Heart left ventricle (tissue), 16 donors: ENCODE measurements around the gene PEX11G. TPM values are rescaled to one million over a fixed set of nuclear protein-coding genes. Genes with fewer than 3 reads are reported as not detected.

Experiments used
- ATAC-seq, 4 donors: fragments of 200-7000 bp; cut with Tn5 transposase; one replicate each; pipeline ENCODE4 v1.9.1; 2020 to 2022; ENCODE audit warnings: moderate library complexity in 4 of 4, mild to moderate bottlenecking in 3 of 4, moderate number of reproducible peaks in 1 of 4
- DNase-seq, 5 donors: peaks; one replicate each; pipeline ENCODE4 v3.0.0-alpha.2; 2020
- H3K27ac ChIP-seq, 12 donors: fragments of 200-600 bp; sonication (generic) in 4 of 12; one replicate each; pipeline versions ENCODE4 v1.5.0 to v1.8.0; 2016 to 2022; ENCODE audit warnings: mild to moderate bottlenecking in 2 of 12
- H3K27me3 ChIP-seq, 9 donors: fragments of 200-600 bp; sonication (generic) in 2 of 9; one replicate each; pipeline versions ENCODE4 v1.5.1 to v1.8.0; 2016 to 2022; ENCODE audit warnings: mild to moderate bottlenecking in 3 of 9
- H3K36me3 ChIP-seq, 9 donors: fragments of 200-600 bp; sonication (generic) in 2 of 9; one replicate each; pipeline versions ENCODE4 v1.5.0 to v1.8.0; 2018 to 2022; ENCODE audit warnings: mild to moderate bottlenecking in 2 of 9
- H3K4me1 ChIP-seq, 12 donors: fragments of 200-600 bp; sonication (generic) in 4 of 12; one replicate each; pipeline versions ENCODE4 v1.5.0 to v1.8.0; 2016 to 2022; ENCODE audit warnings: mild to moderate bottlenecking in 3 of 12
- H3K4me3 ChIP-seq, 12 donors: fragments of 200-600 bp; sonication (generic) in 4 of 12; one replicate each; pipeline versions ENCODE4 v1.5.0 to v1.8.0; 2017 to 2022; ENCODE audit warnings: mild to moderate bottlenecking in 9 of 12, moderate library complexity in 4 of 12
- H3K9me3 ChIP-seq, 12 donors: fragments of 200-600 bp; sonication (generic) in 4 of 12; one replicate each; pipeline versions ENCODE4 v1.5.0 to v1.8.0; 2016 to 2022; ENCODE audit warnings: mild to moderate bottlenecking in 1 of 12
- POLR2A ChIP-seq, 2 donors: fragments of 450-650 bp; IDR thresholded peaks; one replicate each; pipeline ENCODE4 v1.6.1; 2017; ENCODE audit warnings: antibody characterized with exemption in 2 of 2, mild to moderate bottlenecking in 2 of 2, moderate library complexity in 2 of 2
- WGBS, 4 donors: extraction: QIAGEN DNeasy Blood & Tissue Kit in 2 of 4; methylation state at CpG; one replicate each; pipeline versions ENCODE4 v1.1.5 to v1.1.7; 2013 to 2018; 5-methylcytosine and 5-hydroxymethylcytosine counted together
- intact Hi-C, 10 donors: fragments of 100-400 bp; cut with DNase I; formaldehyde crosslinking; loops; one replicate each; pipeline versions ENCODE4 v1.11.1 to v1.14.2; 2022
- polyA plus RNA-seq, 2 donors: library from polyadenylated mRNA; stranded (reverse); fragments of 200-250 nt; gene quantifications; one replicate each; pipeline ENCODE4 v1.2.3, GENCODE V29; 2013
- total RNA-seq, 9 donors: library from RNA; depleted of rRNA in 2 of 9; stranded (reverse); fragments of >200 nt in 2 of 9; fragmentation: NEBNext Ultra II Directional in 3 of 9; extraction: Animal tissue kit (Norgen Biotek cat#: 25700) in 3 of 9; gene quantifications; one replicate each; pipeline versions ENCODE4 v1.1.0 to v1.2.4, GENCODE V29; 2016 to 2023
- TF ChIP-seq, protein P1 (sequence below), 12 donors: fragments of 200-600 bp; sonication (generic) in 4 of 12; IDR thresholded peaks; one replicate each; pipeline versions ENCODE4 v1.5.0 to v1.8.0; 2018 to 2022; ENCODE audit warnings: antibody characterized with exemption in 12 of 12, mild to moderate bottlenecking in 5 of 12
- donor health status: ischemic (EF 13 %, LVEDD 7.1; RV severe dilation, severe dysfunction).
- donor health status: healthy with polysubstance abuse.
- donor health status: DM: no; HTN: yes; CAD: no.
- donor health status: DM: no; HTN: no; CAD: no.
- donor health status: ischemic (EF 25% LVEDD 6.9; RV normal size, moderate dysfunction).
- donor health status: ischemic (EF 25% LVEDD 5.7; RV mildly dilated, moderate dysfunction).
- donor health status: healthy.
- donor health status: DM: yes; HTN: yes; CAD: no.
- donor health status: ischemic (EF 35%, LVEDD 5.7; RV mildly dilated, moderate dysfunction).
- donor health status: nonischemic (EF 11% LVEDD 7.7; RV severe dilation, severe dysfunction).
- donor health status: DM: yes; HTN: yes; CAD: no.
- donor health status: PGD.
- donor health status: ischemic (EF 29% LVEDD 5.4; RV normal size, mild dysfunction).
- donor health status: nonischemic (EF 23%, LVEDD 6.1; RV moderate dilation, normal function).

PEX11G gene
- total and polyA plus RNA-seq, 11 donors, result 0.55 to 3.4 (median 1.5) TPM

DNA sequence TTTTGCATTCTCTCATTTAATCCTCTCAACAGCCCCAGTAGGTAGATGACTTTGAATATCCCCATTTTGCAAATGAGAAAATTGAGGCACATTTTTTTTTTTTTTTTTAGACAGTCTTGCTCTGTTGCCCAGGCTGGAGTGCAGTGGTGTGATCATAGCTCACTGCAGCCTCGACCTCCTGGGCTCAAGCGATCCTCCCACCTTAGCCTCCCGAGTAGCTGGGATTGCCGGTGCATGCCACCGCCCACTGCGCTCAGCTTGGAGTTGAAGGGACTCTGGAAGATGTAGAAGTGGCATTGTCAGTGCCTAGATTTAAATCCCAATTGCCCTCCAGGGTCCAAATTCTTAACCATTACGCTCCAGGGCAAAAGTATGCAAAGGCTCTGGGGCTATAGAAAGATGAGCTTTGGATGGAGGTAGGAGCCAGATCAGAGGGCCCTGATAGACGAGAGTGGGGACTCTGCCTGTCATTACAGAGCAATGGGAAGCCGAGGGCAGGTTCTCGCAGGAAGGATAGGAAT lies 32.8 kb upstream of the PEX11G start:
- Histone ChIP-seq H3K4me3 (peak overlapping the region in 10 of 12 donors; percentile 67 to 97 (median 84)), H3K27me3 (no peaks in the 10 kb centered on the region), H3K27ac (peak overlapping the region in 10 of 12 donors; percentile 28 to 84 (median 68)), H3K9me3 (no peaks in the 10 kb centered on the region), H3K36me3 (peaks cover 0 to 36% (median 18%) of the 10 kb centered on the region in 9 donors), H3K4me1 (peaks cover 0 to 47% (median 23%) of the 10 kb centered on the region in 12 donors)
- TF ChIP-seq, protein P1, sequence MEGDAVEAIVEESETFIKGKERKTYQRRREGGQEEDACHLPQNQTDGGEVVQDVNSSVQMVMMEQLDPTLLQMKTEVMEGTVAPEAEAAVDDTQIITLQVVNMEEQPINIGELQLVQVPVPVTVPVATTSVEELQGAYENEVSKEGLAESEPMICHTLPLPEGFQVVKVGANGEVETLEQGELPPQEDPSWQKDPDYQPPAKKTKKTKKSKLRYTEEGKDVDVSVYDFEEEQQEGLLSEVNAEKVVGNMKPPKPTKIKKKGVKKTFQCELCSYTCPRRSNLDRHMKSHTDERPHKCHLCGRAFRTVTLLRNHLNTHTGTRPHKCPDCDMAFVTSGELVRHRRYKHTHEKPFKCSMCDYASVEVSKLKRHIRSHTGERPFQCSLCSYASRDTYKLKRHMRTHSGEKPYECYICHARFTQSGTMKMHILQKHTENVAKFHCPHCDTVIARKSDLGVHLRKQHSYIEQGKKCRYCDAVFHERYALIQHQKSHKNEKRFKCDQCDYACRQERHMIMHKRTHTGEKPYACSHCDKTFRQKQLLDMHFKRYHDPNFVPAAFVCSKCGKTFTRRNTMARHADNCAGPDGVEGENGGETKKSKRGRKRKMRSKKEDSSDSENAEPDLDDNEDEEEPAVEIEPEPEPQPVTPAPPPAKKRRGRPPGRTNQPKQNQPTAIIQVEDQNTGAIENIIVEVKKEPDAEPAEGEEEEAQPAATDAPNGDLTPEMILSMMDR (IDR thresholded peaks at IDR 0.05), result no peak
- no peak for TF ChIP-seq POLR2A (IDR thresholded peaks at IDR 0.05)
- ATAC-seq (no peak), DNase-seq (peak in 1 of 5 donors; percentile 15)
- intact Hi-C loops, result loop anchor here in 4 of 10 donors (1.0 to 10.0 kb wide), 3 partner anchors 13 to 127 kb away; partner anchors contain the start of gene PEX11G (in 3 of the 4)
- WGBS, 4 donors, result 43 to 56% (median 49%) methylated on average over 10 of the region's 10 CpGs

DNA sequence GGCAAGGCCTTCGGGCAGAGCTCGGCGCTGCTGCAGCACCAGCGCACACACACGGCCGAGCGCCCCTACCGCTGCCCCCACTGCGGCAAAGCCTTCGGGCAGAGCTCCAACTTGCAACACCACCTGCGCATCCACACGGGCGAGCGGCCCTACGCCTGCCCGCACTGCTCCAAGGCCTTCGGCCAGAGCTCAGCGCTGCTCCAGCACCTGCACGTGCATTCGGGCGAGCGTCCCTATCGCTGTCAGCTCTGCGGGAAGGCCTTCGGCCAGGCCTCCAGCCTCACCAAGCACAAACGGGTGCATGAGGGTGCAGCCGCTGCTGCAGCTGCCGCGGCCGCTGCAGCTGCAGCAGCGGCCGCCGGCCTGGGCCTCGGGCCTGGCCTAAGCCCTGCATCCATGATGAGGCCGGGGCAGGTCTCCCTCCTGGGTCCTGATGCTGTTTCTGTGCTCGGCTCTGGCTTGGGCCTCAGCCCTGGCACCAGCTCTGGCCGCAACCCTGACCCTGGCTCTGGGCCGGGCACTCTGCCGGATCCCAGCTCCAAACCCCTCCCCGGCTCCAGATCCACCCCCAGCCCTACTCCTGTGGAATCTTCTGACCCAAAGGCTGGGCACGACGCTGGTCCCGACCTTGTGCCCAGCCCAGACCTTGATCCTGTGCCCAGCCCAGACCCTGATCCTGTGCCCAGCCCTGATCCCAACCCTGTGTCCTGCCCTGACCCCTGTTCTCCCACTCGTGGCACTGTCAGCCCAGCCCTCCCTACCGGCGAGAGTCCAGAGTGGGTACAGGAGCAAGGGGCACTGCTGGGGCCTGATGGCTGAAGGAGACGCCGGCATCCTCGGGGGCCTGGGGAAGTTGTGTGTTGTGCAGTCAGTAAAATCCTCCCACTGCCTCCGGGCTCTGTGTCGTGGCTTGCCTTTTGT lies 31.6 kb upstream of the PEX11G start:
- 88 to 91% (median 88%) methylated on average over 34 to 51 of the region's 51 CpGs for WGBS, 4 donors
- intact Hi-C loops, result loop anchor here in 4 of 10 donors (5.0 to 10.0 kb wide), 2 partner anchors 33 to 126 kb away; partner anchors contain the start of gene PEX11G (in 3 of the 4)
- TF ChIP-seq POLR2A (IDR thresholded peaks at IDR 0.05), result no peak
- TF ChIP-seq, protein P1 (IDR thresholded peaks at IDR 0.05), result no peak
- no peak for ATAC-seq
- H3K9me3 ChIP-seq, result no peaks in the 10 kb centered on the region
- DNase-seq, result no peak
- no peak overlapping the region for H3K27ac ChIP-seq
- no peaks in the 10 kb centered on the region for H3K27me3 ChIP-seq
- H3K4me3 ChIP-seq, result no peak overlapping the region
- peaks cover 0 to 26% (median 11%) of the 10 kb centered on the region in 9 donors for H3K36me3 ChIP-seq
- H3K4me1 ChIP-seq, result peaks cover 0 to 46% (median 29%) of the 10 kb centered on the region in 12 donors

DNA sequence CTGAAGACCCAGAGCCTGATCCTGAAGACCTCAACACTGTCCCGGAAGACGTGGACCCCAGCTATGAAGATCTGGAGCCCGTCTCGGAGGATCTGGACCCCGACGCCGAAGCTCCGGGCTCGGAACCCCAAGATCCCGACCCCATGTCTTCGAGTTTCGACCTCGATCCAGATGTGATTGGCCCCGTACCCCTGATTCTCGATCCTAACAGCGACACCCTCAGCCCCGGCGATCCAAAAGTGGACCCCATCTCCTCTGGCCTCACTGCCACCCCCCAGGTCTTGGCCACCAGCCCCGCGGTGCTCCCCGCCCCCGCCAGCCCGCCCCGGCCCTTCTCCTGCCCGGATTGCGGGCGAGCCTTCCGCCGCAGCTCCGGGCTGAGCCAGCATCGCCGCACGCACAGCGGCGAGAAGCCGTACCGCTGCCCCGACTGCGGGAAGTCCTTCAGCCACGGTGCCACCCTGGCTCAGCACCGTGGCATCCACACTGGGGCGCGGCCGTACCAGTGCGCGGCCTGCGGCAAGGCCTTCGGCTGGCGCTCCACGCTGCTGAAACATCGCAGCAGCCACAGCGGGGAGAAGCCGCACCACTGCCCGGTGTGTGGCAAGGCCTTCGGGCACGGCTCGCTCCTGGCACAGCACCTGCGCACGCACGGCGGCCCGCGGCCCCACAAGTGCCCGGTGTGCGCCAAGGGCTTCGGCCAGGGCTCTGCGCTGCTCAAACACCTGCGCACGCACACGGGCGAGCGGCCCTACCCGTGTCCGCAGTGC lies 30.7 kb upstream of the PEX11G start:
- H3K9me3 ChIP-seq, result no peaks in the 10 kb centered on the region
- H3K36me3 ChIP-seq, result peaks cover 0 to 18% (median 3%) of the 10 kb centered on the region in 9 donors
- H3K4me3 ChIP-seq, result no peak overlapping the region
- peaks cover 0 to 47% (median 32%) of the 10 kb centered on the region in 12 donors for H3K4me1 ChIP-seq
- WGBS, 4 donors, result 97 to 98% (median 97%) methylated on average over 56 to 74 of the region's 74 CpGs
- TF ChIP-seq, protein P1 (IDR thresholded peaks at IDR 0.05), result no peak
- no peak for TF ChIP-seq POLR2A (IDR thresholded peaks at IDR 0.05)
- intact Hi-C loops, result loop anchor here in 4 of 10 donors (5.0 to 10.0 kb wide), 2 partner anchors 32 to 125 kb away; partner anchors contain the start of gene PEX11G (in 3 of the 4)
- no peak overlapping the region for H3K27ac ChIP-seq
- no peak for ATAC-seq
- no peaks in the 10 kb centered on the region for H3K27me3 ChIP-seq
- peak in 1 of 5 donors; percentile 4 for DNase-seq
